Anterior cingulate cortex (tissue), 58 donors: ENCODE data around the gene SMAD5.

Experiments used
- DNase-seq, 58 donors: peaks; one replicate each; lab custom pipeline; 2025; lab: John Stamatoyannopoulos, UW

SMAD5 gene

GRCh38 chr5:136114414-136115125, 18.1 kb upstream of the SMAD5 start:
- DNase-seq, result no peak

- no peak for DNase-seq
Observed at GRCh38 chr5:136115183-136115865, 17.3 kb upstream of the SMAD5 start.

GRCh38 chr5:136120529-136120928, 12.1 kb upstream of the SMAD5 start:
- DNase-seq, result no peak

GRCh38 chr5:136123236-136123768, 9.3 kb upstream of the SMAD5 start:
- no peak for DNase-seq

GRCh38 chr5:136127560-136127959, 5.1 kb upstream of the SMAD5 start:
- DNase-seq, result no peak

- DNase-seq, result peak in 7 of 58 donors; percentile 1 to 32 (median 10)
Observed at GRCh38 chr5:136128481-136128880, 4.2 kb upstream of the SMAD5 start.

GRCh38 chr5:136129445-136129844, 3.2 kb upstream of the SMAD5 start:
- no peak for DNase-seq

GRCh38 chr5:136130581-136130980, 2.1 kb upstream of the SMAD5 start:
- no peak for DNase-seq

- peak in 27 of 58 donors; percentile 1 to 33 (median 8) for DNase-seq
Observed at GRCh38 chr5:136132087-136132486, 558 bp upstream of the SMAD5 start.

GRCh38 chr5:136133222-136133921, 727 bp downstream of the SMAD5 start:
- peak in 47 of 58 donors; percentile 1 to 63 (median 35) for DNase-seq

GRCh38 chr5:136133922-136134379, 1.3 kb downstream of the SMAD5 start:
- DNase-seq, result no peak

GRCh38 chr5:136134653-136135052, 2.0 kb downstream of the SMAD5 start:
- no peak for DNase-seq

- DNase-seq, result no peak
Observed at GRCh38 chr5:136135536-136135935, 2.9 kb downstream of the SMAD5 start.

GRCh38 chr5:136137497-136138220, 5.0 kb downstream of the SMAD5 start:
- DNase-seq, result no peak

GRCh38 chr5:136141561-136141960, 8.9 kb downstream of the SMAD5 start:
- no peak for DNase-seq

GRCh38 chr5:136143312-136143711, 10.7 kb downstream of the SMAD5 start:
- no peak for DNase-seq

- no peak for DNase-seq
Observed at GRCh38 chr5:136143763-136144162, 11.1 kb downstream of the SMAD5 start.

- DNase-seq, result no peak
Observed at GRCh38 chr5:136145030-136145429, 12.4 kb downstream of the SMAD5 start.

GRCh38 chr5:136146201-136146600, 13.6 kb downstream of the SMAD5 start:
- no peak for DNase-seq

GRCh38 chr5:136147632-136148031, 15.0 kb downstream of the SMAD5 start:
- DNase-seq, result no peak
